Astrocyte (in vitro differentiated cells and primary cell): ENCODE data around the gene MRPL40.

ENCODE experiments used
- CTCF ChIP-seq: IDR thresholded peaks from 2 replicates; pipeline ENCODE4 v1.5.1; 2011; ENCODE audit warnings: low read depth, mild to moderate bottlenecking, inconsistent platforms, low read length, moderate library complexity; ENCODE audit not compliant: insufficient read depth
- EZH2 ChIP-seq: IDR thresholded peaks from 2 replicates; pipeline ENCODE4 v1.6.1; 2012; ENCODE audit warnings: mild to moderate bottlenecking, low read length, inconsistent platforms; ENCODE audit not compliant: insufficient read depth

DNA sequence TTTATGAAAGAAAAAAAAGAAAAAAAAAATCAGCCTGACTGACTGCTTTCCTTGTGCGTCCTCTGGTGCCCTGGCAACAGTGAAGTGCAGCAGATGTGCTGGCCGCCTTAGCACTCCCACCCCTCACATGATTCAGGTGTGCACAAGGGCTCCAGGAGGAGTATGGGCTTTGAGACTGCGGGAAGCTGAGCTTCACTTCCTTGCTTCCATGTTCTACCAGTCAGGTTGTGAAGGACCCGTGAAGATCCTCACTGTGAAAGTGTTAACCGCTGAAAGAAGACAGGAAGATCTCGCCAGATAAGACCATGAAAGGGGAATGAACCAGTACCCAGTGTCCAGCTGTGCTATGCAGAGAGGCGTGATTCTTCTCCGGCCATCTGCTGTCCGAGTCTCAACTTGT lies 49.1 kb upstream of the MRPL40 start:
- TF ChIP-seq CTCF (no peak), EZH2 (no peak)
